NCI-H1048 (cell line): ENCODE measurements around the gene PLEKHO1.

Experiments used
- DNase-seq: peaks from one replicate; lab custom pipeline; 2025; lab: John Stamatoyannopoulos, UW

The PLEKHO1 gene

GRCh38 chr1:150150133-150151021, 661 bp downstream of the PLEKHO1 start:
- no peak for DNase-seq

GRCh38 chr1:150151291-150152181, 1.8 kb downstream of the PLEKHO1 start:
- DNase-seq: no peak

- no peak for DNase-seq
Measured at GRCh38 chr1:150152182-150152536, 2.4 kb downstream of the PLEKHO1 start.

GRCh38 chr1:150152772-150153456, 3.2 kb downstream of the PLEKHO1 start:
- DNase-seq: no peak

GRCh38 chr1:150154143-150154542, 4.4 kb downstream of the PLEKHO1 start:
- DNase-seq: no peak

- no peak for DNase-seq
Measured at GRCh38 chr1:150155413-150156071, 5.8 kb downstream of the PLEKHO1 start.

- DNase-seq: no peak
Measured at GRCh38 chr1:150156868-150157603, 7.3 kb downstream of the PLEKHO1 start.

GRCh38 chr1:150159550-150159949, 9.8 kb downstream of the PLEKHO1 start:
- no peak for DNase-seq

- DNase-seq: no peak
Measured at GRCh38 chr1:150160964-150161621, 11.4 kb downstream of the PLEKHO1 start.

GRCh38 chr1:150161747-150162581, 12.2 kb downstream of the PLEKHO1 start:
- DNase-seq: no peak

- no peak for DNase-seq
Measured at GRCh38 chr1:150162582-150162861, 12.8 kb downstream of the PLEKHO1 start.

GRCh38 chr1:150162862-150163706, 13.4 kb downstream of the PLEKHO1 start:
- peak; percentile 62 for DNase-seq

- DNase-seq: no peak
Measured at GRCh38 chr1:150164224-150164623, 14.5 kb downstream of the PLEKHO1 start.

- no peak for DNase-seq
Measured at GRCh38 chr1:150164779-150165178, 15.1 kb downstream of the PLEKHO1 start.

GRCh38 chr1:150165622-150166612, 16.2 kb downstream of the PLEKHO1 start:
- no peak for DNase-seq

GRCh38 chr1:150168960-150169601, 19.4 kb downstream of the PLEKHO1 start:
- no peak for DNase-seq

GRCh38 chr1:150171801-150172200, 22.1 kb downstream of the PLEKHO1 start:
- no peak for DNase-seq
